GM21825 (cell line): Measurements from ENCODE around the gene CTNNBL1.
"Not testable (repeated sequence)": the region's sequence is repeated elsewhere in the genome, so short reads cannot be mapped to it uniquely, and the experiment has no call there.

Source experiments
- ATAC-seq: cut with Tn5 transposase; IDR thresholded peaks from one replicate; pipeline ENCODE4 v1.9.1; 2021; ENCODE audit warnings: mild to moderate bottlenecking, moderate library complexity; ENCODE audit not compliant: unreplicated experiment

Gene CTNNBL1

GRCh38 chr20:37693635-37694626 is at the start of gene CTNNBL1:
Gene CTNNBL1 (plus strand): TSS chr20:37694030. CDS start chr20:37694123, 93 bp downstream.
- peak; percentile 88 for ATAC-seq

- ATAC-seq = no peak
Observed at GRCh38 chr20:37644605-37645004, 49.2 kb upstream of the CTNNBL1 start.

GRCh38 chr20:37647946-37648345 is 45.9 kb upstream of the CTNNBL1 start:
- no peak for ATAC-seq

GRCh38 chr20:37649017-37649416 is 44.8 kb upstream of the CTNNBL1 start:
- no peak for ATAC-seq

GRCh38 chr20:37649676-37650370 is 44.0 kb upstream of the CTNNBL1 start:
- no peak for ATAC-seq

- ATAC-seq = no peak
Observed at GRCh38 chr20:37650661-37651060, 43.2 kb upstream of the CTNNBL1 start.

GRCh38 chr20:37651932-37652331 is 41.9 kb upstream of the CTNNBL1 start:
- ATAC-seq = no peak

- no peak for ATAC-seq
Observed at GRCh38 chr20:37656945-37657344, 36.9 kb upstream of the CTNNBL1 start.

GRCh38 chr20:37657924-37658804 is 35.7 kb upstream of the CTNNBL1 start:
- no peak for ATAC-seq

- no peak for ATAC-seq
Observed at GRCh38 chr20:37661519-37661918, 32.3 kb upstream of the CTNNBL1 start.

- ATAC-seq = no peak
Observed at GRCh38 chr20:37662308-37662707, 31.5 kb upstream of the CTNNBL1 start.

GRCh38 chr20:37664595-37664994 is 29.2 kb upstream of the CTNNBL1 start:
- ATAC-seq = not testable (repeated sequence)

GRCh38 chr20:37668166-37668565 is 25.7 kb upstream of the CTNNBL1 start:
- ATAC-seq = no peak

- ATAC-seq = no peak
Observed at GRCh38 chr20:37669062-37669772, 24.6 kb upstream of the CTNNBL1 start.

GRCh38 chr20:37669773-37670236 is 24.0 kb upstream of the CTNNBL1 start:
- no peak for ATAC-seq

- ATAC-seq = no peak
Observed at GRCh38 chr20:37670351-37670791, 23.5 kb upstream of the CTNNBL1 start.

- ATAC-seq = no peak
Observed at GRCh38 chr20:37672143-37672542, 21.7 kb upstream of the CTNNBL1 start.

- no peak for ATAC-seq
Observed at GRCh38 chr20:37673444-37673843, 20.4 kb upstream of the CTNNBL1 start.

GRCh38 chr20:37676440-37676839 is 17.4 kb upstream of the CTNNBL1 start:
- ATAC-seq = no peak
